HG03565 (cell line): ENCODE results near the gene OPCML.

Source experiments
- ATAC-seq: cut with Tn5 transposase; IDR thresholded peaks from one replicate; pipeline ENCODE4 v1.9.1; 2021; ENCODE audit warnings: mild to moderate bottlenecking, moderate library complexity; ENCODE audit not compliant: unreplicated experiment

The OPCML gene

GRCh38 chr11:132655187-132655855 is 877.0 kb downstream of the OPCML start:
- no peak for ATAC-seq

GRCh38 chr11:132653237-132653636 is 879.1 kb downstream of the OPCML start:
- ATAC-seq, result no peak

GRCh38 chr11:132650969-132651720 is 881.2 kb downstream of the OPCML start:
- ATAC-seq, result no peak

- ATAC-seq, result no peak
Measured at GRCh38 chr11:132649277-132649676, 883.0 kb downstream of the OPCML start.

GRCh38 chr11:132648851-132649250 is 883.5 kb downstream of the OPCML start:
- no peak for ATAC-seq

- ATAC-seq, result no peak
Measured at GRCh38 chr11:132646890-132647289, 885.4 kb downstream of the OPCML start.

GRCh38 chr11:132644520-132645239 is 887.6 kb downstream of the OPCML start:
- no peak for ATAC-seq

GRCh38 chr11:132643239-132643638 is 889.1 kb downstream of the OPCML start:
- ATAC-seq, result no peak

- no peak for ATAC-seq
Measured at GRCh38 chr11:132640952-132641351, 891.3 kb downstream of the OPCML start.

GRCh38 chr11:132639986-132640385 is 892.3 kb downstream of the OPCML start:
- no peak for ATAC-seq

GRCh38 chr11:132639403-132639802 is 892.9 kb downstream of the OPCML start:
- ATAC-seq, result no peak

GRCh38 chr11:132638423-132638822 is 893.9 kb downstream of the OPCML start:
- ATAC-seq, result no peak

GRCh38 chr11:132636523-132636922 is 895.8 kb downstream of the OPCML start:
- ATAC-seq, result no peak

GRCh38 chr11:132632641-132633124 is 899.6 kb downstream of the OPCML start:
- ATAC-seq, result no peak

- no peak for ATAC-seq
Measured at GRCh38 chr11:132631989-132632388, 900.3 kb downstream of the OPCML start.

- ATAC-seq, result no peak
Measured at GRCh38 chr11:132627981-132628380, 904.3 kb downstream of the OPCML start.

- no peak for ATAC-seq
Measured at GRCh38 chr11:132626446-132626845, 905.9 kb downstream of the OPCML start.

- ATAC-seq, result no peak
Measured at GRCh38 chr11:132623511-132623910, 908.8 kb downstream of the OPCML start.

GRCh38 chr11:132621976-132622580 is 910.2 kb downstream of the OPCML start:
- no peak for ATAC-seq

- ATAC-seq, result no peak
Measured at GRCh38 chr11:132620423-132620822, 911.9 kb downstream of the OPCML start.

- ATAC-seq, result no peak
Measured at GRCh38 chr11:132610791-132611190, 921.5 kb downstream of the OPCML start.
